Liver (tissue), 9 donors: ENCODE measurements around the gene DNAJB1. TPM values are rescaled to one million over a fixed set of nuclear protein-coding genes. Genes with fewer than 3 reads are reported as not detected.
A peak's percentile ranks its signal among the peaks of the same experiment; 100 is the strongest.

Source experiments
- DNase-seq: peaks from one replicate; pipeline ENCODE4 v3.0.0-alpha.2; 2017; ENCODE audit warnings: low spot score
- H3K27ac ChIP-seq, 2 donors: one replicate each; pipeline ENCODE4 v1.7.0; 2013; ENCODE audit warnings: inconsistent platforms in 2 of 2, low read length in 2 of 2, control low read depth in 1 of 2, low read depth in 1 of 2, mild to moderate bottlenecking in 1 of 2
- H3K27me3 ChIP-seq, 4 donors: one replicate each; pipeline versions ENCODE4 v1.6.1 to v1.7.0; 2013; ENCODE audit warnings: low read length in 3 of 4, inconsistent platforms in 1 of 4, mild to moderate bottlenecking in 1 of 4, moderate library complexity in 1 of 4; ENCODE audit not compliant: control insufficient read depth in 4 of 4, insufficient read depth in 4 of 4
- H3K36me3 ChIP-seq, 4 donors: one replicate each; pipeline versions ENCODE4 v1.6.1 to v1.7.0; 2013; ENCODE audit warnings: low read length in 3 of 4, mild to moderate bottlenecking in 3 of 4, low read depth in 1 of 4, moderate library complexity in 1 of 4; ENCODE audit not compliant: control insufficient read depth in 4 of 4, insufficient read depth in 3 of 4
- H3K4me1 ChIP-seq, 4 donors: one replicate each; pipeline versions ENCODE4 v1.6.1 to v1.7.0; 2013; ENCODE audit warnings: low read length in 3 of 4, mild to moderate bottlenecking in 3 of 4, moderate library complexity in 1 of 4; ENCODE audit not compliant: control insufficient read depth in 4 of 4, insufficient read depth in 4 of 4
- H3K4me3 ChIP-seq, 3 donors: one replicate each; pipeline versions ENCODE4 v1.6.1 to v1.7.0; 2013; ENCODE audit warnings: low read length in 3 of 3, control low read depth in 1 of 3, low read depth in 1 of 3, mild to moderate bottlenecking in 1 of 3
- H3K9ac ChIP-seq, 2 donors: one replicate each; pipeline ENCODE4 v1.7.0; 2013; ENCODE audit warnings: low read length in 2 of 2, mild to moderate bottlenecking in 2 of 2, moderate library complexity in 2 of 2, control low read depth in 1 of 2, low read depth in 1 of 2
- H3K9me3 ChIP-seq, 4 donors: one replicate each; pipeline versions ENCODE4 v1.6.1 to v1.7.0; 2013; ENCODE audit warnings: low read length in 3 of 4; ENCODE audit not compliant: control insufficient read depth in 4 of 4
- ATF3 ChIP-seq: IDR thresholded peaks from 2 replicates; pipeline ENCODE4 v1.6.1; 2016; ENCODE audit warnings: antibody characterized with exemption
- CTCF ChIP-seq: fragments of 150-350 bp; IDR thresholded peaks from 2 replicates; pipeline ENCODE4 v1.5.1; 2017; ENCODE audit warnings: improper control_type of control experiment, low read depth, low read length; ENCODE audit not compliant: missing input control
- EGR1 ChIP-seq, 2 donors: IDR thresholded peaks; 2 replicates each; pipeline ENCODE4 v1.6.1; 2016 to 2018; ENCODE audit warnings: antibody characterized with exemption in 2 of 2, low read depth in 2 of 2
- FOXA1 ChIP-seq: IDR thresholded peaks from 2 replicates; pipeline ENCODE4 v1.6.1; 2016; ENCODE audit warnings: antibody characterized with exemption
- FOXA2 ChIP-seq: IDR thresholded peaks from 2 replicates; pipeline ENCODE4 v1.6.1; 2016; ENCODE audit warnings: antibody characterized with exemption
- GABPA ChIP-seq, 2 donors: IDR thresholded peaks in 1 of 2; conservative IDR thresholded peaks in 1 of 2; 2 replicates each; pipeline ENCODE4 v1.6.1; 2016; ENCODE audit warnings: antibody characterized with exemption in 2 of 2, mild to moderate bottlenecking in 1 of 2, moderate library complexity in 1 of 2
- HNF4A ChIP-seq, 2 donors: conservative IDR thresholded peaks; 2 replicates each; pipeline ENCODE4 v1.6.1; 2016; ENCODE audit warnings: antibody characterized with exemption in 2 of 2, mild to moderate bottlenecking in 2 of 2
- HNF4G ChIP-seq: IDR thresholded peaks from 2 replicates; pipeline ENCODE4 v1.6.1; 2016; ENCODE audit warnings: antibody characterized with exemption
- JUND ChIP-seq, 2 donors: IDR thresholded peaks; 2 replicates each; pipeline ENCODE4 v1.6.1; 2016; ENCODE audit warnings: antibody characterized with exemption in 2 of 2
- MAX ChIP-seq: IDR thresholded peaks from 2 replicates; pipeline ENCODE4 v1.6.1; 2016; ENCODE audit warnings: antibody characterized with exemption
- NR2F2 ChIP-seq: IDR thresholded peaks from 2 replicates; pipeline ENCODE4 v1.6.1; 2016; ENCODE audit warnings: antibody characterized with exemption
- RAD21 ChIP-seq, 2 donors: IDR thresholded peaks; 2 replicates each; pipeline ENCODE4 v1.6.1; 2016; ENCODE audit warnings: antibody characterized with exemption in 2 of 2, mild to moderate bottlenecking in 2 of 2
- REST ChIP-seq: IDR thresholded peaks from 2 replicates; pipeline ENCODE4 v1.6.1; 2016; ENCODE audit warnings: antibody characterized with exemption, mild to moderate bottlenecking
- RXRA ChIP-seq, 2 donors: IDR thresholded peaks; 2 replicates each; pipeline ENCODE4 v1.6.1; 2017 to 2018; ENCODE audit warnings: antibody characterized with exemption in 2 of 2, mild to moderate bottlenecking in 1 of 2
- SP1 ChIP-seq: IDR thresholded peaks from 2 replicates; pipeline ENCODE4 v1.6.1; 2018; ENCODE audit warnings: antibody characterized with exemption, mild to moderate bottlenecking
- TAF1 ChIP-seq: conservative IDR thresholded peaks from 2 replicates; pipeline ENCODE4 v1.6.1; 2016; ENCODE audit warnings: antibody characterized with exemption, mild to moderate bottlenecking
- YY1 ChIP-seq: IDR thresholded peaks from 2 replicates; pipeline ENCODE4 v1.6.1; 2016; ENCODE audit warnings: antibody characterized with exemption, mild to moderate bottlenecking
- ZBTB33 ChIP-seq: IDR thresholded peaks from 2 replicates; pipeline ENCODE4 v1.6.1; 2016; ENCODE audit warnings: antibody characterized with exemption
- WGBS: extraction: QIAGEN DNeasy Blood & Tissue Kit; methylation state at CpG from one replicate; pipeline ENCODE4 v1.1.7; 2013; 5-methylcytosine and 5-hydroxymethylcytosine counted together
- polyA plus RNA-seq, 2 donors: library from polyadenylated mRNA; stranded (reverse) in 1 of 2; unstranded in 1 of 2; fragments of 200-250 nt in 1 of 2; fragments of >200 nt in 1 of 2; fragmentation: Nextera tagmentation in 1 of 2; extraction: Ambion mirVana in 1 of 2; gene quantifications; one replicate each; pipeline versions ENCODE4 v1.2.1 to v1.2.3, GENCODE V29; 2013 to 2015
- total RNA-seq, 2 donors: library from RNA; depleted of rRNA; stranded (reverse); fragments of >200 nt; gene quantifications; one replicate each; pipeline ENCODE4 v1.2.3, GENCODE V29; 2014
- donor health status: healthy.
- donor health status: healthy.
- donor health status: healthy.
- donor health status: healthy.
- donor health status: healthy.

DNAJB1 gene
- total and polyA plus RNA-seq, 4 donors = 29.4 to 43.0 (median 34.5) TPM

- Histone ChIP-seq H3K4me3 (peak overlapping the region; percentile 73 to 95 (median 87)), H3K27ac (peak overlapping the region; percentile 98 to 100), H3K9ac (peak overlapping the region; percentile 69 to 96), H3K27me3 (no peaks in the 10 kb centered on the region), H3K4me1 (peaks cover 27 to 57% (median 36%) of the 10 kb centered on the region in 4 donors), H3K36me3 (peaks cover 8 to 22% (median 14%) of the 10 kb centered on the region in 4 donors), H3K9me3 (no peaks in the 10 kb centered on the region)
- 9% methylated on average over 22 of the region's 22 CpGs for WGBS
- TF ChIP-seq HNF4A (conservative IDR thresholded peaks at IDR 0.05) (peak; percentile 5 to 46), YY1 (peak; percentile 25), FOXA1 (no peak)
- peak; percentile 55 for DNase-seq
Measured at GRCh38 chr19:14516746-14517438, 1.3 kb downstream of the DNAJB1 start.

- H3K9me3 ChIP-seq = no peaks in the 10 kb centered on the region
- peak overlapping the region; percentile 3 to 98 for H3K27ac ChIP-seq
- no peaks in the 10 kb centered on the region for H3K27me3 ChIP-seq
- peaks cover 27 to 61% (median 37%) of the 10 kb centered on the region in 4 donors for H3K4me1 ChIP-seq
- H3K4me3 ChIP-seq = peak overlapping the region; percentile 73 to 95 (median 87)
- WGBS = 37% methylated on average over 15 of the region's 15 CpGs
- peaks cover 8 to 22% (median 14%) of the 10 kb centered on the region in 4 donors for H3K36me3 ChIP-seq
- peak overlapping the region in 1 of 2 donors; percentile 69 for H3K9ac ChIP-seq
- DNase-seq = peak; percentile 46
- peak in 1 of 2 donors; percentile 25 for TF ChIP-seq RAD21 (IDR thresholded peaks at IDR 0.05)
- TF ChIP-seq NR2F2 = no peak
- no peak for TF ChIP-seq FOXA2
Measured at GRCh38 chr19:14516048-14516534, 2.1 kb downstream of the DNAJB1 start.

- peak overlapping the region in 1 of 2 donors; percentile 69 for H3K9ac ChIP-seq
- H3K27ac ChIP-seq = peak overlapping the region; percentile 3 to 98
- peak overlapping the region; percentile 73 to 95 (median 87) for H3K4me3 ChIP-seq
- no peaks in the 10 kb centered on the region for H3K9me3 ChIP-seq
- peaks cover 8 to 22% (median 14%) of the 10 kb centered on the region in 4 donors for H3K36me3 ChIP-seq
- peaks cover 27 to 65% (median 40%) of the 10 kb centered on the region in 4 donors for H3K4me1 ChIP-seq
- WGBS = 49% methylated on average over 8 of the region's 8 CpGs
- DNase-seq = no peak
- TF ChIP-seq GABPA (IDR thresholded peaks at IDR 0.05 in 1 of 2, conservative IDR thresholded peaks at IDR 0.05 in 1 of 2) = no peak
- no peak for TF ChIP-seq EGR1 (IDR thresholded peaks at IDR 0.05; ENCODE audit: low read depth in 2 of 2)
- TF ChIP-seq NR2F2 = no peak
- no peak for TF ChIP-seq REST
- TF ChIP-seq JUND (IDR thresholded peaks at IDR 0.05) = no peak
- TF ChIP-seq FOXA1 = no peak
- no peak for TF ChIP-seq YY1
- TF ChIP-seq SP1 = no peak
- no peak for TF ChIP-seq ZBTB33
- TF ChIP-seq HNF4A (conservative IDR thresholded peaks at IDR 0.05) = no peak
- no peak for TF ChIP-seq ATF3
- no peak for TF ChIP-seq RAD21 (IDR thresholded peaks at IDR 0.05)
- no peak for TF ChIP-seq MAX
- no peak for TF ChIP-seq FOXA2
- no peak for TF ChIP-seq RXRA (IDR thresholded peaks at IDR 0.05)
- no peak for TF ChIP-seq HNF4G
- no peak for TF ChIP-seq TAF1
- no peak for TF ChIP-seq CTCF
- H3K27me3 ChIP-seq = no peaks in the 10 kb centered on the region
Measured at GRCh38 chr19:14515501-14516047, 2.6 kb downstream of the DNAJB1 start.
